Kidney (tissue), 14 donors: Measurements from ENCODE around the gene RGS3. TPM values are rescaled to one million over a fixed set of nuclear protein-coding genes. Genes with fewer than 3 reads are reported as not detected.

Source experiments
- DNase-seq, 5 donors: peaks; one replicate each; pipeline ENCODE4 v3.0.0-alpha.2; 2013 to 2020
- FAIRE-seq: peaks from 2 replicates; lab custom pipeline; 2012; peaks lifted over from hg19 to GRCh38; lab: Jason Lieb, UNC
- H3K27ac ChIP-seq, 2 donors: one replicate each; pipeline ENCODE4 v1.7.0; 2013; ENCODE audit warnings: low read depth in 2 of 2, low read length in 2 of 2, inconsistent platforms in 1 of 2
- H3K27me3 ChIP-seq: one replicate; pipeline ENCODE4 v1.7.1; 2013; ENCODE audit warnings: low read length, inconsistent platforms; ENCODE audit not compliant: control insufficient read depth, insufficient read depth
- H3K36me3 ChIP-seq, 3 donors: one replicate each; pipeline versions ENCODE4 v1.7.0 to v1.7.1; 2013; ENCODE audit warnings: low read length in 3 of 3, control low read depth in 1 of 3, inconsistent platforms in 1 of 3; ENCODE audit not compliant: insufficient read depth in 3 of 3, control insufficient read depth in 2 of 3
- H3K4me1 ChIP-seq, 3 donors: one replicate each; pipeline versions ENCODE4 v1.7.0 to v1.7.1; 2013; ENCODE audit warnings: low read length in 3 of 3, inconsistent platforms in 1 of 3, low read depth in 1 of 3; ENCODE audit not compliant: control insufficient read depth in 2 of 3, insufficient read depth in 2 of 3
- H3K4me3 ChIP-seq, 3 donors: one replicate each; pipeline versions ENCODE4 v1.7.0 to v1.8.1; 2013; ENCODE audit warnings: low read length in 3 of 3, control low read depth in 1 of 3, inconsistent platforms in 1 of 3
- H3K9ac ChIP-seq, 3 donors: one replicate each; pipeline versions ENCODE4 v1.7.0 to v1.7.1; 2013; ENCODE audit warnings: low read length in 3 of 3, control low read depth in 1 of 3, inconsistent platforms in 1 of 3
- H3K9me3 ChIP-seq, 3 donors: one replicate each; pipeline versions ENCODE4 v1.7.0 to v1.7.1; 2013; ENCODE audit warnings: low read length in 3 of 3, control low read depth in 1 of 3, inconsistent platforms in 1 of 3; ENCODE audit not compliant: control insufficient read depth in 2 of 3, insufficient read depth in 1 of 3
- intact Hi-C: fragments of 100-400 bp; cut with DNase I; formaldehyde crosslinking; loops from one replicate; pipeline ENCODE4 v1.11.1; 2022
- polyA plus RNA-seq: library from polyadenylated mRNA; stranded (reverse); fragments of 350-450 nt; fragmentation: Illumina TruSeq; extraction: RNeasy Lipid Tissue Mini Kit (QIAGEN cat#74804); gene quantifications from one replicate; pipeline ENCODE4 v1.2.3, GENCODE V29; 2014; ENCODE audit warnings: low read depth, low replicate concordance; ENCODE audit not compliant: insufficient read depth
- total RNA-seq: library from RNA; stranded (reverse); fragmentation: NEBNext Ultra II Directional; extraction: Animal tissue kit (Norgen Biotek cat#: 25700); gene quantifications from one replicate; pipeline ENCODE4 v1.2.1, GENCODE V29; 2021
- TF ChIP-seq, protein P1 (sequence below): IDR thresholded peaks from 3 replicates; pipeline ENCODE4 v1.5.1; 2012; ENCODE audit warnings: mild to moderate bottlenecking, moderate library complexity, borderline replicate concordance; ENCODE audit not compliant: insufficient read depth; ENCODE audit errors: extremely low read depth
- donor health status: control.
- donor health status: control.
- donor health status: control.
- donor health status: control.
- donor health status: control.
- donor health status: DM: yes; HTN: yes; CAD: no.
- donor health status: Normal renal cell carcinoma (clear cell type).

RGS3 gene
- total and polyA plus RNA-seq, 2 donors from 2014 or later, result 114 to 137 TPM

DNA sequence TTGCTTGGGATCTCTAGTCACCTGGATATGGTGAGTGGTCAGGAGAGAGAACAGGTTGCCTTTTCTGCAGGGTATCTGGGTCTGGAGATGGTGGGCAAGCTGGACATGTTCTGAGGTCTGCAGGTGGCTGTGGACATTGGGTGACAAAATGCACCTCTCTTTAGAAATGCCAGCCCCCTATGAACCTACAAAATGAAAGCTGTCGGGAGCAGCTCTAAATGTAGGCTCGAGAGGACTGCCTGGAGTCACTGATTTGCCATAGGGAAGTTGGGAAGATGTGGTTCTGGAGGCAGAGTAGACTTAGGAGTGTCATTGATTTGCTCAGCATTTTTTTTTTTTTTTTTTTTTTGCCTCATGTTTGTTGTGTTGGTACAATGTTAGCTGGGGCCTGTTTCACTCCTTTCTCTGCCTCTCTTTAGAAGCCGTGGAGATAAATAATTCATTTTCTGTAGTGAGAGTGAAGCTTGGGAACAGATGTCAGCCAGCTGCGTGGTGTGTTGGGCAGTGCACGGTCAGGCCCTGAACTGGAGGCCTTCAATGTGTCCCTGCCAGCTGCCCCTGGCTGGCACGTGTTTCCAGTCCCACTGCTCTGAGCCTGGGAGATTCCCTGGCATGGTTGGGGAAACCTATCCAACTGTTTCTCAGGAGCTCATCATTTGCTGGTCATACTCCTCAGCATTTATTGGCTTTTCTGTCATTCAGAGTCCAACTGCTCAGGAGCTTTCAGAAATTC lies 5.4 kb downstream of the RGS3 start:
- H3K4me1 ChIP-seq, result peaks cover 3 to 24% (median 21%) of the 10 kb centered on the region in 3 donors
- H3K27ac ChIP-seq, result peak overlapping the region; percentile 5 to 38
- DNase-seq (peak in 1 of 5 donors; percentile 27), FAIRE-seq (no peak)
- no peak overlapping the region for H3K4me3 ChIP-seq
- H3K27me3 ChIP-seq, result no peaks in the 10 kb centered on the region
- H3K9me3 ChIP-seq, result no peaks in the 10 kb centered on the region
- H3K9ac ChIP-seq, result peak overlapping the region in 1 of 3 donors; percentile 10
- H3K36me3 ChIP-seq, result no peaks in the 10 kb centered on the region
- intact Hi-C loops, result no loop called here
- TF ChIP-seq, protein P1, sequence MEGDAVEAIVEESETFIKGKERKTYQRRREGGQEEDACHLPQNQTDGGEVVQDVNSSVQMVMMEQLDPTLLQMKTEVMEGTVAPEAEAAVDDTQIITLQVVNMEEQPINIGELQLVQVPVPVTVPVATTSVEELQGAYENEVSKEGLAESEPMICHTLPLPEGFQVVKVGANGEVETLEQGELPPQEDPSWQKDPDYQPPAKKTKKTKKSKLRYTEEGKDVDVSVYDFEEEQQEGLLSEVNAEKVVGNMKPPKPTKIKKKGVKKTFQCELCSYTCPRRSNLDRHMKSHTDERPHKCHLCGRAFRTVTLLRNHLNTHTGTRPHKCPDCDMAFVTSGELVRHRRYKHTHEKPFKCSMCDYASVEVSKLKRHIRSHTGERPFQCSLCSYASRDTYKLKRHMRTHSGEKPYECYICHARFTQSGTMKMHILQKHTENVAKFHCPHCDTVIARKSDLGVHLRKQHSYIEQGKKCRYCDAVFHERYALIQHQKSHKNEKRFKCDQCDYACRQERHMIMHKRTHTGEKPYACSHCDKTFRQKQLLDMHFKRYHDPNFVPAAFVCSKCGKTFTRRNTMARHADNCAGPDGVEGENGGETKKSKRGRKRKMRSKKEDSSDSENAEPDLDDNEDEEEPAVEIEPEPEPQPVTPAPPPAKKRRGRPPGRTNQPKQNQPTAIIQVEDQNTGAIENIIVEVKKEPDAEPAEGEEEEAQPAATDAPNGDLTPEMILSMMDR, result no peak

DNA sequence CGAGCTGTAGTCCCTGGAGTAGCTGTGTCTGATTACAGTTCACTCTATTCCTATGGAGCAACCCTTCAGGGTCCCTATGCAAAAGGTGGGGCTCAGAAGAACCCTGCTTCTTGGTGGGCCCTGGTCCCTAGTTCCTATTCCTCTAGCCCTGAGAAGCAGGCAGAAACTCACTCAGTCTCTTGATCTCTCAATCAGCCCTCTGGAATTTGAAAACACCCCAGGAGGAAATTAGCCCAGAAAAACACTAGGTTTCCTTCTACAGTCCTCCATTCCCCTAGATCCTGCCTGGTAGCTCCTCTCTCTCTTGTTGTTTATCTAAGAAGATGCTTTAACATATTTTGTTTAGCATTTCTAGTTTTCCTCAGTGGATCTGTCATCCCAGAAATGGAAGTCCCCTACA lies 7.6 kb downstream of the RGS3 start:
- TF ChIP-seq, protein P1, result no peak
- Histone ChIP-seq H3K4me3 (no peak overlapping the region), H3K27ac (no peak overlapping the region), H3K9ac (no peak overlapping the region), H3K36me3 (no peaks in the 10 kb centered on the region), H3K9me3 (no peaks in the 10 kb centered on the region), H3K4me1 (peaks cover 0 to 14% (median 11%) of the 10 kb centered on the region in 3 donors), H3K27me3 (no peaks in the 10 kb centered on the region)
- intact Hi-C loops, result no loop called here
- no peak for FAIRE-seq
- DNase-seq, result no peak

DNA sequence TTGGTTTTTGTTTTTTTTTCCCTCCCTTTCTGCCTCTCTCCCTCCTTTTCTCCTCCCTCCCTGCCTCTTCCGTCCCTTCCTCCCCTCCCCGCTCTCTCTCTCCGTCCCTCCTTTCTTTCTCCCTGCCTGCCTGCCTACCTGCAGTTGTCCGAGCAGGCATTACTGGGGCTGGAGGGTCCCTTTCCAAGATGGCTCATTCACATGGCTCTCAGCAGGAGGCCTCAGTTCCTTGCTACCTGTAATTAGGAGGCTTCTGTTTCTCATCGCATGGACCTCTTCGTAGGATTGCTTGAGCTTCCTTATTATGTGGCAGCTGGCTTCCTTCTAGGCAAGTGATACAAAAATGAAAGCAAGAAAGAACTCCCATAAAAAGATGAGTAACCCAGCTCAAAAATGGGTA lies 8.0 kb downstream of the RGS3 start:
- DNase-seq (no peak), FAIRE-seq (no peak)
- TF ChIP-seq, protein P1, result no peak
- Histone ChIP-seq H3K9me3 (no peaks in the 10 kb centered on the region), H3K4me1 (peaks cover 0 to 11% (median 10%) of the 10 kb centered on the region in 3 donors), H3K4me3 (no peak overlapping the region), H3K27ac (no peak overlapping the region), H3K9ac (no peak overlapping the region), H3K36me3 (no peaks in the 10 kb centered on the region), H3K27me3 (no peaks in the 10 kb centered on the region)
- intact Hi-C loops, result no loop called here
